DLD1 (cell line): ENCODE data around the gene TEAD3.
"Not testable (repeated sequence)": the region's sequence is repeated elsewhere in the genome, so short reads cannot be mapped to it uniquely, and the experiment has no call there.

ENCODE experiments used
- in situ Hi-C: cut with HindIII; loops from 2 replicates; pipeline ENCODE4 v1.10.0; 2017; ENCODE audit warnings: low sequenced_read_pairs

The TEAD3 gene

GRCh38 chr6:35452183-35453090 is 44.4 kb downstream of the TEAD3 start, which contains the start of gene FANCE:
FANCE (plus strand) TSS chr6:35452338; CDS start chr6:35452546, 208 bp downstream.
- in situ Hi-C loops: no loop called here

- in situ Hi-C loops: no loop called here
These were observed 45.3 kb downstream of the TEAD3 start for GRCh38 chr6:35451354-35452182.

GRCh38 chr6:35449287-35449881 is 47.5 kb downstream of the TEAD3 start:
- in situ Hi-C loops: no loop called here

GRCh38 chr6:35448191-35448590 is 48.7 kb downstream of the TEAD3 start:
- in situ Hi-C loops: no loop called here

GRCh38 chr6:35445691-35446090 is 51.2 kb downstream of the TEAD3 start:
- in situ Hi-C loops: no loop called here

GRCh38 chr6:35443341-35444030 is 53.4 kb downstream of the TEAD3 start:
- in situ Hi-C loops: no loop called here

GRCh38 chr6:35442693-35443092 is 54.2 kb downstream of the TEAD3 start:
- in situ Hi-C loops: no loop called here

- in situ Hi-C loops: no loop called here
These were observed 55.2 kb downstream of the TEAD3 start for GRCh38 chr6:35441642-35442041.

- in situ Hi-C loops: no loop called here
These were observed 55.7 kb downstream of the TEAD3 start for GRCh38 chr6:35441205-35441604.

GRCh38 chr6:35439308-35439707 is 57.6 kb downstream of the TEAD3 start:
- in situ Hi-C loops: no loop called here

GRCh38 chr6:35438378-35439065 is 58.4 kb downstream of the TEAD3 start:
- in situ Hi-C loops: not testable (repeated sequence)

- in situ Hi-C loops: no loop called here
These were observed 60.6 kb downstream of the TEAD3 start for GRCh38 chr6:35436071-35436857.

- in situ Hi-C loops: no loop called here
These were observed 61.6 kb downstream of the TEAD3 start for GRCh38 chr6:35435074-35435837.

GRCh38 chr6:35432702-35433101 is 64.2 kb downstream of the TEAD3 start:
- in situ Hi-C loops: not testable (repeated sequence)

GRCh38 chr6:35432291-35432690 is 64.6 kb downstream of the TEAD3 start:
- in situ Hi-C loops: no loop called here

GRCh38 chr6:35429463-35429862 is 67.4 kb downstream of the TEAD3 start:
- in situ Hi-C loops: no loop called here

GRCh38 chr6:35428421-35429149 is 68.3 kb downstream of the TEAD3 start:
- in situ Hi-C loops: no loop called here

- in situ Hi-C loops: no loop called here
These were observed 69.0 kb downstream of the TEAD3 start for GRCh38 chr6:35427851-35428321.
